ENCODE data around the gene HPS4.

HPS4 gene

DNA sequence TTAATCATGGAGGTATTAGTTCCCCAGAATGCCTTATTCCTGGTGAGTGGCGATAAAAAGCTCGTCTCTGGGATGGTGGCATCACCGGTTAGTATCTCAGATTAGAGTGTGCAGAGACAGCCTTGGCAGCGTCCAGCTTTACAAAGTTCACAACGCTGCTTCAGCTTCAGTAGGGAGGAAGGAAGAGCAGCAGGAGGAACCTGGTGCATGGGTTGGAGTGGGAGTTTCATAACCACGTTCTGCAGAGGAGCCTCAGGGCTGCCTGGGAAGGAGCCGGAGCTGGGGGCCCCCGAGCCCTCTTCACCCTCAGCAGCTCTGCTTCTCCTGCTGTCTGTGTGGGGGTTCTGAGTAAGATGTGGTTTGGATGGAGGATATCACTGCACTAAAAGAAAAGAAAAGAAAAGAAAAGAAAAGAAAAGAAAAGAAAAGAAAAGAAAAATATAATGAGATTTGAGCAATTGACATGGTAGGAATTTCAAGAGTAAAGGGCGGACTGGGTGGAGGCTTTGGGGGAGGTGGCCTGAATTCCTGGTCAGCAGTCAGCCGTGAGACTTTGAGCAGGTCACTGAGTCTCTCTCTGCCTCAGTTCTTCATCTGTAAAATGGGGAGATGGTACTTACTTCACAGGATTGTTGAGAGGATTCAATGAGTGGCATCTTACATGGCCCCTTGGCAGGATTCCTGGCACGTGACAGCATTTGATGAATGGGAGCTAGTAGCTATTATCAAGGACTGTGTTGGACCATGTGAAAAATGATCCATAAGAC is 48.1 kb downstream of the HPS4 start:
- Histone ChIP-seq H3K4me3 (ENCODE audit: low read depth in 1 of 2, low read length in 2 of 2) (no peak overlapping the region), H3K4me1 (ENCODE audit: insufficient read depth, low read length) (peaks cover 12% of the 10 kb centered on the region), H2AFZ (ENCODE audit: low read depth, low read length) (no peak overlapping the region), H3K9ac (ENCODE audit: low read depth, low read length) (no peak overlapping the region), H3K27ac (ENCODE audit: low read length) (no peak overlapping the region), H3K36me3 (ENCODE audit: insufficient read depth, low read length) (peaks cover 8% of the 10 kb centered on the region; the same call in 1 of the 2 replicates), H3K9me3 (ENCODE audit: insufficient read depth, low read length, severe bottlenecking) (no peaks in the 10 kb centered on the region), H3K27me3 (ENCODE audit: insufficient read depth, low read length, poor library complexity) (no peaks in the 10 kb centered on the region), H4K20me1 (ENCODE audit: insufficient read depth, low read length) (0 out of 2 replicates have a peak, but pooled peaks cover 3% of the 10 kb centered on the region), H3K79me2 (ENCODE audit: insufficient read depth, low read length) (no peaks in the 10 kb centered on the region), H3K4me2 (ENCODE audit: insufficient read depth, low read length) (no peak overlapping the region)
- TF ChIP-seq CTCF (IDR thresholded peaks at IDR 0.05; ENCODE audit: borderline replicate concordance, extremely low read depth, low read length, poor library complexity, severe bottlenecking) (no peak), EZH2 (IDR thresholded peaks at IDR 0.05; ENCODE audit: borderline replicate concordance, low read depth, low read length, severe bottlenecking) (no peak)
- DNase-seq: no peak
- no peak for ATAC-seq (ENCODE audit: insufficient read depth, low read depth)

DNA sequence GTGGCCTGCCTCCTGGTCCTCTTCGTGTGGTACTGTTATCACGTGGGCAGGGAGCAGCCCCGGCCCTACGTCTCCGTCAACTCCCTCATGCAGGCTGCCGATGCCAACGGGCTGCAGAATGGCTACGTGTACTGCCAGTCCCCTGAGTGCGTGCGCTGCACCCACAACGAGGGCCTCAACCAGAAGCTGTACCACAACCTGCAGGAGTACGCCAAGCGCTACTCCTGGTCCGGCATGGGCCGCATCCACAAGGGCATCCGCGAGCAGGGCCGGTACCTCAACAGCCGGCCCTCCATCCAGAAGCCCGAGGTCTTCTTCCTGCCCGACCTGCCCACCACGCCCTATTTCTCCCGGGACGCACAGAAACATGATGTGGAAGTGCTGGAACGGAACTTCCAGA is 49.8 kb downstream of the HPS4 start:
- 0 out of 2 replicates have a peak, but pooled peaks cover 3% of the 10 kb centered on the region for H4K20me1 ChIP-seq (ENCODE audit: insufficient read depth, low read length)
- no peaks in the 10 kb centered on the region for H3K79me2 ChIP-seq (ENCODE audit: insufficient read depth, low read length)
- TF ChIP-seq CTCF (IDR thresholded peaks at IDR 0.05; ENCODE audit: borderline replicate concordance, extremely low read depth, low read length, poor library complexity, severe bottlenecking): no peak
- no peak overlapping the region for H3K27ac ChIP-seq (ENCODE audit: low read length)
- H3K4me1 ChIP-seq (ENCODE audit: insufficient read depth, low read length): peaks cover 23% of the 10 kb centered on the region
- H3K4me3 ChIP-seq (ENCODE audit: low read depth in 1 of 2, low read length in 2 of 2): no peak overlapping the region
- no peaks in the 10 kb centered on the region for H3K9me3 ChIP-seq (ENCODE audit: insufficient read depth, low read length, severe bottlenecking)
- H2AFZ ChIP-seq (ENCODE audit: low read depth, low read length): no peak overlapping the region
- H3K9ac ChIP-seq (ENCODE audit: low read depth, low read length): no peak overlapping the region
- no peak overlapping the region for H3K4me2 ChIP-seq (ENCODE audit: insufficient read depth, low read length)
- no peaks in the 10 kb centered on the region for H3K27me3 ChIP-seq (ENCODE audit: insufficient read depth, low read length, poor library complexity)
- no peak for ATAC-seq (ENCODE audit: insufficient read depth, low read depth)
- DNase-seq: no peak
- peaks cover 8% of the 10 kb centered on the region; the same call in 1 of the 2 replicates for H3K36me3 ChIP-seq (ENCODE audit: insufficient read depth, low read length)

DNA sequence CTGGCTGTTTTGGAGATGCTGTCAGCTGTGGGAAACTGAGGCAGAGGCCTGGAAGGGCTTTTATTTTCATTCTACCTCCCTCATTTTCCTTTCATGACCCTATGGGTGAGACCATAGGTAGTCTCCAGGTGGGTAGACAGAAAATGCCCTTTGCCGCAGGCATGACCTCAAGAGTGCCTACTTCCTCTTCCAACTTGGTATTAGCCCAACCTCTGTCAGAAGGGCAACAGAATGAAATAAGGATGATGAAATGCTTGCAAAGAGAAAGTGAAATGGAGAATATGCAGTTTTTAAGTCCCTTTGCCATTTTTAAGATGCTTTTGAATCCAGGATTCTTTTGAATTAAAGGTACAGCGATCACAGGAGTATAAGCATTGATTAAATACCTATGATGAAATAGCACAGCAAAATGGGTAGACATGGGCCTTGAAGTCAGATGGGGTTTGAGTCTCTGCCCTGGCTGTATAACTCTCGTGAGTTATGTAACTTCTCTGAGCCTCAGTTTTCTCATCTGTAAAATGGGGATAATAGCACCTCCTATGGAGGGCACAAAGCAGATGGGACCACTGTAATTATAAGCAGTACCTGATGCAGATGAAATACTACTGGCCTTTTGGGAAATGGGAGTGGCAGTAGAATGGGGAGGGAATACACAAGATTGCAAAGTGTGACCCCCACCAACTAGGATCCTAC is 50.8 kb downstream of the HPS4 start:
- Histone ChIP-seq H3K36me3 (ENCODE audit: insufficient read depth, low read length) (peaks cover 8% of the 10 kb centered on the region; the same call in 1 of the 2 replicates), H3K79me2 (ENCODE audit: insufficient read depth, low read length) (no peaks in the 10 kb centered on the region), H3K27me3 (ENCODE audit: insufficient read depth, low read length, poor library complexity) (no peaks in the 10 kb centered on the region), H4K20me1 (ENCODE audit: insufficient read depth, low read length) (0 out of 2 replicates have a peak, but pooled peaks cover 3% of the 10 kb centered on the region), H3K9ac (ENCODE audit: low read depth, low read length) (no peak overlapping the region), H3K9me3 (ENCODE audit: insufficient read depth, low read length, severe bottlenecking) (no peaks in the 10 kb centered on the region), H3K4me1 (ENCODE audit: insufficient read depth, low read length) (peaks cover 30% of the 10 kb centered on the region), H3K27ac (ENCODE audit: low read length) (no peak overlapping the region), H3K4me2 (ENCODE audit: insufficient read depth, low read length) (no peak overlapping the region), H2AFZ (ENCODE audit: low read depth, low read length) (no peak overlapping the region), H3K4me3 (ENCODE audit: low read depth in 1 of 2, low read length in 2 of 2) (no peak overlapping the region)
- ATAC-seq (ENCODE audit: insufficient read depth, low read depth): no peak
- TF ChIP-seq CTCF (IDR thresholded peaks at IDR 0.05; ENCODE audit: borderline replicate concordance, extremely low read depth, low read length, poor library complexity, severe bottlenecking) (no peak), EZH2 (IDR thresholded peaks at IDR 0.05; ENCODE audit: borderline replicate concordance, low read depth, low read length, severe bottlenecking) (no peak)
- no peak for DNase-seq
